Activated T-cell treated with anti-CD3 and anti-CD28 coated beads, Interleukin-2, amount 50 U/mL, for 72 hours (primary cell): Measurements from ENCODE around the gene TBKBP1. TPM values are rescaled to one million over a fixed set of nuclear protein-coding genes. Genes with fewer than 3 reads are reported as not detected.
"Not testable (repeated sequence)": the region's sequence is repeated elsewhere in the genome, so short reads cannot be mapped to it uniquely, and the experiment has no call there.

Source experiments
- ATAC-seq, 2 donors: fragments of 150-1000 bp; cut with Tn5 transposase; replicated peaks in 1 of 2; 2 replicates each; pipeline ENCODE4 v1.10.0; 2021; ENCODE audit warnings: moderate library complexity in 2 of 2, mild to moderate bottlenecking in 1 of 2
- DNase-seq, 2 donors: peaks; one replicate each; pipeline ENCODE4 v3.0.0; 2021 to 2022; ENCODE audit warnings: mixed read lengths in 1 of 2
- H3K27ac Mint-ChIP-seq: one replicate; pipeline ENCODE4 v1.8.0; 2022; ENCODE audit warnings: mild to moderate bottlenecking, moderate library complexity, mixed read lengths
- H3K27me3 Mint-ChIP-seq: one replicate; pipeline ENCODE4 v1.8.0; 2022; ENCODE audit warnings: low read depth, mixed read lengths
- H3K36me3 Mint-ChIP-seq, 2 donors: one replicate each; pipeline ENCODE4 v1.8.0; 2022; ENCODE audit warnings: mixed read lengths in 2 of 2, mild to moderate bottlenecking in 1 of 2; ENCODE audit not compliant: insufficient read depth in 2 of 2
- H3K4me1 Mint-ChIP-seq: one replicate; pipeline ENCODE4 v1.8.0; 2022; ENCODE audit warnings: low read depth, mixed read lengths
- H3K4me3 Mint-ChIP-seq, 2 donors: one replicate each; pipeline ENCODE4 v1.8.0; 2022; ENCODE audit warnings: mild to moderate bottlenecking in 2 of 2, mixed read lengths in 2 of 2, moderate library complexity in 2 of 2
- H3K9me3 Mint-ChIP-seq, 2 donors: one replicate each; pipeline ENCODE4 v1.8.0; 2022; ENCODE audit warnings: mixed read lengths in 2 of 2
- total RNA-seq, 2 donors: library from RNA; stranded (reverse); gene quantifications; one replicate each; pipeline ENCODE4 v1.2.3, GENCODE V29; 2022

The TBKBP1 gene
- total RNA-seq, 2 donors from 2014 or later: 24.2 to 28.7 TPM

- H3K27me3 Mint-ChIP-seq: no peaks in the 10 kb centered on the region
- peak overlapping the region; percentile 89 for H3K27ac Mint-ChIP-seq
- no peaks in the 10 kb centered on the region for H3K9me3 Mint-ChIP-seq
- ATAC-seq (no peak), DNase-seq (no peak)
- peaks cover 17 to 22% of the 10 kb centered on the region in 2 donors for H3K36me3 Mint-ChIP-seq
- H3K4me3 Mint-ChIP-seq: peak overlapping the region; percentile 96 to 100
- H3K4me1 Mint-ChIP-seq: peaks cover 78% of the 10 kb centered on the region
Observed at GRCh38 chr17:47736501-47737495, 42.8 kb downstream of the TBKBP1 start.

GRCh38 chr17:47738178-47738577 lies 44.2 kb downstream of the TBKBP1 start:
- no peak for ATAC-seq

DNA sequence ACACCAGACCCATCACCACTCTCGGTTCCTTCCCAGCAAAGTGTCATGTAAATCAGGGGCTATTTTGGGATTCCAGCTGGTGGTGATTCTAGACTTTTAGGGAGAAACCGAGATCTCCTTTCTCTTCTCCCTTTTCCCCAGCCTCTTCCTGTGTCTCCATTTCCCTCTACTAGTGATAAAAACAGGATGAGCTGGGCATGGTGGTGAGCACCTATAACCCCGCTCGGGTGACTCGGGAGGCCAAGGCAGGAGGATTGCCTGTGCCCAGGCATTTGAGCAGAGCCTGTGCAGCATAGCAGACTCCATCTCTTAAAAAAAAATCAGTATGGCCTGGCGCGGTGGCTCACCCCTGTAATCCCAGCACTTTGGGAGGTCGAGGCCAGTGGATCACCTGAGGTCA lies 45.2 kb downstream of the TBKBP1 start:
- Mint-ChIP-seq H3K27me3 (no peaks in the 10 kb centered on the region), H3K4me3 (peak overlapping the region in 1 of 2 donors; percentile 42), H3K36me3 (peaks cover 16 to 21% of the 10 kb centered on the region in 2 donors), H3K9me3 (no peaks in the 10 kb centered on the region), H3K4me1 (peaks cover 79% of the 10 kb centered on the region), H3K27ac (no peak overlapping the region)
- ATAC-seq (no peak), DNase-seq (no peak)

More at GRCh38 chr17:47738178-47738577, 44.2 kb downstream of the TBKBP1 start:
- no peaks in the 10 kb centered on the region for H3K27me3 Mint-ChIP-seq
- H3K9me3 Mint-ChIP-seq: no peaks in the 10 kb centered on the region
- no peak for DNase-seq
- peaks cover 80% of the 10 kb centered on the region for H3K4me1 Mint-ChIP-seq
- peak overlapping the region in 1 of 2 donors; percentile 33 for H3K4me3 Mint-ChIP-seq
- H3K36me3 Mint-ChIP-seq: peaks cover 20 to 22% of the 10 kb centered on the region in 2 donors
- H3K27ac Mint-ChIP-seq: no peak overlapping the region

- not testable (repeated sequence) for DNase-seq, H3K27ac Mint-ChIP-seq, H3K27me3 Mint-ChIP-seq, H3K4me3 Mint-ChIP-seq, H3K9me3 Mint-ChIP-seq, ATAC-seq
- peaks cover 71% of the 10 kb centered on the region for H3K4me1 Mint-ChIP-seq
- H3K36me3 Mint-ChIP-seq: peaks cover 15% of the 10 kb centered on the region in 2 donors
Observed at GRCh38 chr17:47739945-47740344, 46.0 kb downstream of the TBKBP1 start.

DNA sequence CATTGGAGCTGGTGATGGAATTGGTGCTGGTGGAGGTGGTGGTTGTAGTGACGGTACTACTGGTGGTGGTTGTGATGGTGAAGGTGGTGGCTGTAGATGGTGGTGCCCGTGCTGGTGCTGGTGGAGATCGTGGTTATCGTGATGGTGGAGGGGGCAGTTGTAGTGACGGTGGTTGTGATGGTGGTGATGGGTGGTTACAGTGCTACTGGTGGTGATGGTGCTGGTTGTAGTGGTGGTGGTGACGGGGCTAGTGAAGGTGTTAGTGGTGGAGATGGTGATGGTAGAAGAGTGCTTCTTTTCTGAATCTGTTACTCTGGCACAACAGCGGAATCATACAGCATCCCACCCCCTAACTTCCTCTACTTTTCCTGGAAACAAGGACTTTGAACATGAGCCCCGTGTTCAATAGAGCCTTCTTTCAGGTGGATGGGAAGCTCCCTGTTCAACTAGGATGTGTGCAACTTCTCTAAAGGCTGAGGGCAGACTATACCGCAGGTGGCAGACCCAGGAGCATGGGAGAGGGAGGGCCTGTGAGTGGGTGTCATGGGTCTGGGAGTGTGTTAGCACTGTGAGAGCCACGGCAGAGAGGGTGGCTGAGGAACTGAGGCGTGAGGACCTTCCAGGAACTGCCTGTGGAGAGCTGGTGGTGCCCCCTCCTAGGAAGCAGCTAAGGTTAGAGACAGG lies 47.3 kb downstream of the TBKBP1 start:
- DNase-seq: no peak

DNA sequence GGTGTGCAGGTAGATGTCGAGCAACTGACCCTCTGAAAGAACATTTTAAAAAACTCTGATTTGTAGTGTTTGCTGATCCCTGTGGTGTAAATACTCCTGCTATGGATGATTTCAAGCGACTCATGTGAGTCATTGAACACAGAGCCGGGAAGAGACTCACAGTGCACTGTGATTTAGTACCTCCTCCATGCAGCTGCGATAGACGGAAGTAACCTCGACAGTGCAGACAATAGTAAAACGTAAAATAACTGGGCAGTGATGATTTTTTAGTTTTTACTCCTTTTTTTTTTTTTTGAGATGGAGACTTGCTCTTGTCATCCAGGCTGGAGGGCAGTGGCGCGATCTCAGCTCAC lies 47.8 kb downstream of the TBKBP1 start:
- H3K27ac Mint-ChIP-seq: peak overlapping the region; percentile 23
- DNase-seq (no peak), ATAC-seq (peak in 1 of 2 donors; percentile 37)
- no peaks in the 10 kb centered on the region for H3K9me3 Mint-ChIP-seq
- H3K36me3 Mint-ChIP-seq: peaks cover 9 to 21% of the 10 kb centered on the region in 2 donors
- no peaks in the 10 kb centered on the region for H3K27me3 Mint-ChIP-seq
- peaks cover 53% of the 10 kb centered on the region for H3K4me1 Mint-ChIP-seq
- peak overlapping the region; percentile 42 to 58 for H3K4me3 Mint-ChIP-seq

More for the DNA sequence above, 47.3 kb downstream of the TBKBP1 start:
- Mint-ChIP-seq H3K27ac (peak overlapping the region; percentile 23), H3K9me3 (no peaks in the 10 kb centered on the region), H3K36me3 (peaks cover 12 to 21% of the 10 kb centered on the region in 2 donors), H3K4me1 (peaks cover 58% of the 10 kb centered on the region), H3K4me3 (peak overlapping the region; percentile 42 to 58), H3K27me3 (no peaks in the 10 kb centered on the region)
- peak; percentile 31 to 49 for ATAC-seq

GRCh38 chr17:47742319-47743181 lies 48.6 kb downstream of the TBKBP1 start:
- Mint-ChIP-seq H3K36me3 (peaks cover 7 to 26% of the 10 kb centered on the region in 2 donors), H3K27ac (no peak overlapping the region), H3K4me3 (peak overlapping the region in 1 of 2 donors; percentile 42), H3K27me3 (no peaks in the 10 kb centered on the region), H3K4me1 (peaks cover 45% of the 10 kb centered on the region), H3K9me3 (no peaks in the 10 kb centered on the region)
- ATAC-seq (peak; percentile 68 to 75), DNase-seq (peak; percentile 58 to 60)

DNA sequence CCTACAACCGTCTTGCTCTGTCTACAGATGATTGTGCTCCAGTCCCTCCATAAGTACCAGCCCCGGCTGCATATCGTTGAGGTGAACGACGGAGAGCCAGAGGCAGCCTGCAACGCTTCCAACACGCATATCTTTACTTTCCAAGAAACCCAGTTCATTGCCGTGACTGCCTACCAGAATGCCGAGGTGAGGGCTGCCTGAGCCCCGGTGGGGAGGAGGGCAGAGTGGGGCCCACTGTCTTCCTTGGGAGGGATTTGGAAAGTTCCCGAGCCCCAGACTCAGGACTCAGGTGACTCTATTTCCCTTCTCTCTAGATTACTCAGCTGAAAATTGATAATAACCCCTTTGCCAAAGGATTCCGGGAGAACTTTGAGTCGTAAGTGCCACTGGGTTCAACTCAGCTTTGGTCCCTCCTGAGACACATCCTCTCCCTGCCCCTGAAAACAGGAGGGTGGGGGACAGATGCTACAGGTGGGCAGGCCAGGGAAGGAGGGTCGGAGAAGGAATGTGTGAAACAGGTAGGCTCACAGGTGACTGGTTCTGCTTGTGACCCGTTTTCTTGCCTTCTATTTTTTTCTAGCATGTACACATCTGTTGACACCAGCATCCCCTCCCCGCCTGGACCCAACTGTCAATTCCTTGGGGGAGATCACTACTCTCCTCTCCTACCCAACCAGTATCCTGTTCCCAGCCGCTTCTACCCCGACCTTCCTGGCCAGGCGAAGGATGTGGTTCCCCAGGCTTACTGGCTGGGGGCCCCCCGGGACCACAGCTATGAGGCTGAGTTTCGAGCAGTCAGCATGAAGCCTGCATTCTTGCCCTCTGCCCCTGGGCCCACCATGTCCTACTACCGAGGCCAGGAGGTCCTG lies 50.4 kb downstream of the TBKBP1 start:
- H3K4me3 Mint-ChIP-seq: no peak overlapping the region
- no peaks in the 10 kb centered on the region for H3K27me3 Mint-ChIP-seq
- ATAC-seq: no peak
- H3K9me3 Mint-ChIP-seq: no peaks in the 10 kb centered on the region
- no peak overlapping the region for H3K27ac Mint-ChIP-seq
- H3K36me3 Mint-ChIP-seq: peaks cover 7 to 26% of the 10 kb centered on the region in 2 donors
- peaks cover 31% of the 10 kb centered on the region for H3K4me1 Mint-ChIP-seq
- no peak for DNase-seq

- H3K27me3 Mint-ChIP-seq: no peaks in the 10 kb centered on the region
- no peaks in the 10 kb centered on the region for H3K9me3 Mint-ChIP-seq
- H3K27ac Mint-ChIP-seq: peak overlapping the region; percentile 48
- peaks cover 7 to 26% of the 10 kb centered on the region in 2 donors for H3K36me3 Mint-ChIP-seq
- H3K4me3 Mint-ChIP-seq: no peak overlapping the region
- no peak for DNase-seq
- peaks cover 30% of the 10 kb centered on the region for H3K4me1 Mint-ChIP-seq
- no peak for ATAC-seq
Observed at GRCh38 chr17:47745037-47745380, 51.0 kb downstream of the TBKBP1 start.

- no peaks in the 10 kb centered on the region for H3K9me3 Mint-ChIP-seq
Observed at GRCh38 chr17:47751471-47751870, 57.5 kb downstream of the TBKBP1 start.

GRCh38 chr17:47757386-47757785 lies 63.4 kb downstream of the TBKBP1 start:
- Mint-ChIP-seq H3K4me1 (no peaks in the 10 kb centered on the region), H3K36me3 (peaks cover 0 to 1% of the 10 kb centered on the region in 2 donors), H3K9me3 (no peaks in the 10 kb centered on the region), H3K4me3 (no peak overlapping the region), H3K27ac (no peak overlapping the region), H3K27me3 (peaks cover 20% of the 10 kb centered on the region)
- DNase-seq: no peak
- ATAC-seq: no peak

More at GRCh38 chr17:47751471-47751870, 57.5 kb downstream of the TBKBP1 start:
- no peaks in the 10 kb centered on the region for H3K4me1 Mint-ChIP-seq
- DNase-seq (no peak), ATAC-seq (no peak)
- peaks cover 2 to 4% of the 10 kb centered on the region in 2 donors for H3K36me3 Mint-ChIP-seq
- H3K4me3 Mint-ChIP-seq: no peak overlapping the region
- no peak overlapping the region for H3K27ac Mint-ChIP-seq
- no peaks in the 10 kb centered on the region for H3K27me3 Mint-ChIP-seq
